Measurements from ENCODE around the gene PRKN. TPM values are rescaled to one million over a fixed set of nuclear protein-coding genes. Genes with fewer than 3 reads are reported as not detected.

The PRKN gene
- polyA plus RNA-seq, 1 donor from 2014 or later, result 1.2 TPM

DNA sequence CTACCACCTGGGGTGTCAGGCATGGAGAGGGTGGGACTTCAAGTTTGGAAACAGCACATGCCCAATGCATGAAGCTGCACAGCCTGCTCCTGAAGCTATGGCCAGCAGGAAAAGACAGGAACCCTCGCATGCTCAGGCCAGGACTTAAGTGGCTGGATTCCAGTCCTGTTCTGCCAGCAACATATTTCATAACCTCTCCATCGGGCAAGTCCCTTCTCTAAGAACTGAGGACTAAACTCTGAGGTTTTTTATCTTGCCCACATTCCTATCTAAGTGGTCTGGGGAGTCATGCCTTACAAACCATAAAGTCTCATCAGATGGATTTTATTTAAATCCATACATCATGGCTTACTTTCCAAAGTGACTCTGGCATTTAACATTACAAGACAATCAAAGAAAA, 1426.2 kb downstream of the PRKN start:
- Histone ChIP-seq H2AFZ (ENCODE audit: low read depth, low read length) (no peak overlapping the region), H4K20me1 (ENCODE audit: insufficient read depth) (no peaks in the 10 kb centered on the region), H3K9me2 (ENCODE audit: insufficient read depth, low read length) (no peaks in the 10 kb centered on the region), H3K9ac (ENCODE audit: low read length) (no peak overlapping the region), H3K79me2 (replicated peaks; ENCODE audit: insufficient read depth, low read length) (no peaks in the 10 kb centered on the region), H3K27ac (ENCODE audit: low read length) (no peak overlapping the region), H3F3A (ENCODE audit: insufficient read depth, low read length, poor library complexity, severe bottlenecking) (no peaks in the 10 kb centered on the region), H3K4me3 (ENCODE audit: low read length) (no peak overlapping the region), H3K9me3 (ENCODE audit: low read length) (no peaks in the 10 kb centered on the region), H3K4me2 (ENCODE audit: low read length) (no peak overlapping the region), H3K36me3 (ENCODE audit: insufficient read depth, low read length) (no peaks in the 10 kb centered on the region), H3K27me3 (ENCODE audit: insufficient read depth, low read depth, low read length) (no peaks in the 10 kb centered on the region)
- TF ChIP-seq, protein P1, sequence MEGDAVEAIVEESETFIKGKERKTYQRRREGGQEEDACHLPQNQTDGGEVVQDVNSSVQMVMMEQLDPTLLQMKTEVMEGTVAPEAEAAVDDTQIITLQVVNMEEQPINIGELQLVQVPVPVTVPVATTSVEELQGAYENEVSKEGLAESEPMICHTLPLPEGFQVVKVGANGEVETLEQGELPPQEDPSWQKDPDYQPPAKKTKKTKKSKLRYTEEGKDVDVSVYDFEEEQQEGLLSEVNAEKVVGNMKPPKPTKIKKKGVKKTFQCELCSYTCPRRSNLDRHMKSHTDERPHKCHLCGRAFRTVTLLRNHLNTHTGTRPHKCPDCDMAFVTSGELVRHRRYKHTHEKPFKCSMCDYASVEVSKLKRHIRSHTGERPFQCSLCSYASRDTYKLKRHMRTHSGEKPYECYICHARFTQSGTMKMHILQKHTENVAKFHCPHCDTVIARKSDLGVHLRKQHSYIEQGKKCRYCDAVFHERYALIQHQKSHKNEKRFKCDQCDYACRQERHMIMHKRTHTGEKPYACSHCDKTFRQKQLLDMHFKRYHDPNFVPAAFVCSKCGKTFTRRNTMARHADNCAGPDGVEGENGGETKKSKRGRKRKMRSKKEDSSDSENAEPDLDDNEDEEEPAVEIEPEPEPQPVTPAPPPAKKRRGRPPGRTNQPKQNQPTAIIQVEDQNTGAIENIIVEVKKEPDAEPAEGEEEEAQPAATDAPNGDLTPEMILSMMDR (IDR thresholded peaks at IDR 0.05; ENCODE audit: poor library complexity, severe bottlenecking), result no peak
- TF ChIP-seq EZH2 (IDR thresholded peaks at IDR 0.05; ENCODE audit: borderline replicate concordance, insufficient read depth, low read length, poor library complexity, severe bottlenecking) (no peak), RAD21 (conservative IDR thresholded peaks at IDR 0.05) (no peak), TAF1 (IDR thresholded peaks at IDR 0.05; ENCODE audit: low read depth) (no peak), MXI1 (conservative IDR thresholded peaks at IDR 0.05; ENCODE audit: poor library complexity, severe bottlenecking) (no peak), EP300 (conservative IDR thresholded peaks at IDR 0.05; ENCODE audit: poor library complexity, severe bottlenecking) (no peak), SMC3 (conservative IDR thresholded peaks at IDR 0.05; ENCODE audit: poor library complexity) (no peak)
- TF ChIP-seq, protein P2, sequence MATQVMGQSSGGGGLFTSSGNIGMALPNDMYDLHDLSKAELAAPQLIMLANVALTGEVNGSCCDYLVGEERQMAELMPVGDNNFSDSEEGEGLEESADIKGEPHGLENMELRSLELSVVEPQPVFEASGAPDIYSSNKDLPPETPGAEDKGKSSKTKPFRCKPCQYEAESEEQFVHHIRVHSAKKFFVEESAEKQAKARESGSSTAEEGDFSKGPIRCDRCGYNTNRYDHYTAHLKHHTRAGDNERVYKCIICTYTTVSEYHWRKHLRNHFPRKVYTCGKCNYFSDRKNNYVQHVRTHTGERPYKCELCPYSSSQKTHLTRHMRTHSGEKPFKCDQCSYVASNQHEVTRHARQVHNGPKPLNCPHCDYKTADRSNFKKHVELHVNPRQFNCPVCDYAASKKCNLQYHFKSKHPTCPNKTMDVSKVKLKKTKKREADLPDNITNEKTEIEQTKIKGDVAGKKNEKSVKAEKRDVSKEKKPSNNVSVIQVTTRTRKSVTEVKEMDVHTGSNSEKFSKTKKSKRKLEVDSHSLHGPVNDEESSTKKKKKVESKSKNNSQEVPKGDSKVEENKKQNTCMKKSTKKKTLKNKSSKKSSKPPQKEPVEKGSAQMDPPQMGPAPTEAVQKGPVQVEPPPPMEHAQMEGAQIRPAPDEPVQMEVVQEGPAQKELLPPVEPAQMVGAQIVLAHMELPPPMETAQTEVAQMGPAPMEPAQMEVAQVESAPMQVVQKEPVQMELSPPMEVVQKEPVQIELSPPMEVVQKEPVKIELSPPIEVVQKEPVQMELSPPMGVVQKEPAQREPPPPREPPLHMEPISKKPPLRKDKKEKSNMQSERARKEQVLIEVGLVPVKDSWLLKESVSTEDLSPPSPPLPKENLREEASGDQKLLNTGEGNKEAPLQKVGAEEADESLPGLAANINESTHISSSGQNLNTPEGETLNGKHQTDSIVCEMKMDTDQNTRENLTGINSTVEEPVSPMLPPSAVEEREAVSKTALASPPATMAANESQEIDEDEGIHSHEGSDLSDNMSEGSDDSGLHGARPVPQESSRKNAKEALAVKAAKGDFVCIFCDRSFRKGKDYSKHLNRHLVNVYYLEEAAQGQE (IDR thresholded peaks at IDR 0.05; ENCODE audit: borderline replicate concordance), result no peak

DNA sequence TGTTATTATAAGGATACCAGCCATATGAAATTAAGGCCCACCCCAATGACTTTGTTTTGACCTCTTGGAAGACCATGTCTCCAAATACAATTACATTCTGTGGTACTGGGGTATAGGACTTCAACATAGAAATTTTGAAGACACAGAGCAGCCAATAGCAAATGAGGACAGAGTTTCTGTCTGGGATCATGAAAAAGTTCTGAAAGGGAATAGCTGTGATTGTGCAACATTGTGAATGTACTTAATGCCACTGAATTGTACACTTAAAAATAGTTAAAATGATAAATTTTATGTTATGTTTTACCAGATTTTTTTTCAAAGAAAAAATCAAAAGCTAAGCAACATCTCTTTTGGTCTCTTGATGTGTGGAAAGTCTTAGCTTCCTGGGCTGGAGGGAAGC, 1426.7 kb downstream of the PRKN start:
- Histone ChIP-seq H3K9ac (ENCODE audit: low read length) (no peak overlapping the region), H3K9me2 (ENCODE audit: insufficient read depth, low read length) (no peaks in the 10 kb centered on the region), H3K36me3 (ENCODE audit: insufficient read depth, low read length) (no peaks in the 10 kb centered on the region), H3K9me3 (ENCODE audit: low read length) (no peaks in the 10 kb centered on the region), H4K20me1 (ENCODE audit: insufficient read depth) (no peaks in the 10 kb centered on the region), H3K4me3 (ENCODE audit: low read length) (no peak overlapping the region), H3K27ac (ENCODE audit: low read length) (no peak overlapping the region), H3F3A (ENCODE audit: insufficient read depth, low read length, poor library complexity, severe bottlenecking) (no peaks in the 10 kb centered on the region), H3K79me2 (replicated peaks; ENCODE audit: insufficient read depth, low read length) (no peaks in the 10 kb centered on the region), H3K27me3 (ENCODE audit: insufficient read depth, low read depth, low read length) (no peaks in the 10 kb centered on the region), H2AFZ (ENCODE audit: low read depth, low read length) (no peak overlapping the region), H3K4me2 (ENCODE audit: low read length) (no peak overlapping the region)
- no peak for TF ChIP-seq MXI1 (conservative IDR thresholded peaks at IDR 0.05; ENCODE audit: poor library complexity, severe bottlenecking)
- no peak for TF ChIP-seq SMC3 (conservative IDR thresholded peaks at IDR 0.05; ENCODE audit: poor library complexity)
- TF ChIP-seq, protein P2 (IDR thresholded peaks at IDR 0.05; ENCODE audit: borderline replicate concordance), result no peak
- no peak for TF ChIP-seq TAF1 (IDR thresholded peaks at IDR 0.05; ENCODE audit: low read depth)

Measured in neural cell (in vitro differentiated cells).